Natural killer cell treated with Interleukin-12 subunit alpha and Interleukin-12 subunit beta and Interleukin-15 and Interleukin-18, amount 100 ng/mL, for 72 hours (primary cell): Measurements from ENCODE around the gene L1TD1. TPM values are rescaled to one million over a fixed set of nuclear protein-coding genes. Genes with fewer than 3 reads are reported as not detected.
"Not testable (repeated sequence)": the region's sequence is repeated elsewhere in the genome, so short reads cannot be mapped to it uniquely, and the experiment has no call there.

ENCODE experiments used
- ATAC-seq, 2 donors: fragments of 150-1000 bp; cut with Tn5 transposase in 1 of 2; sonication (Bioruptor Pico), chemical (Tn5 transposase) in 1 of 2; 2 replicates each; pipeline ENCODE4 v1.10.0; 2021
- DNase-seq: peaks from one replicate; pipeline ENCODE4 v3.0.0; 2022; ENCODE audit warnings: low spot score
- H3K27ac Mint-ChIP-seq, 2 donors: 1 replicate in 1 of 2; 2 replicates in 1 of 2; pipeline ENCODE4 v1.8.0; 2022; ENCODE audit warnings: mixed read lengths in 2 of 2, mild to moderate bottlenecking in 1 of 2, moderate library complexity in 1 of 2
- H3K27me3 Mint-ChIP-seq, 2 donors: 1 replicate in 1 of 2; 2 replicates in 1 of 2; pipeline ENCODE4 v1.8.0; 2022; ENCODE audit warnings: mixed read lengths in 2 of 2
- H3K36me3 Mint-ChIP-seq: one replicate; pipeline ENCODE4 v1.8.0; 2022; ENCODE audit warnings: mixed read lengths
- H3K4me1 Mint-ChIP-seq, 2 donors: 1 replicate in 1 of 2; 2 replicates in 1 of 2; pipeline ENCODE4 v1.8.0; 2022; ENCODE audit warnings: low read depth in 2 of 2, mixed read lengths in 2 of 2, mild to moderate bottlenecking in 1 of 2
- H3K4me3 Mint-ChIP-seq: one replicate; pipeline ENCODE4 v1.8.0; 2022; ENCODE audit warnings: mixed read lengths
- H3K9me3 Mint-ChIP-seq: 2 replicates; pipeline ENCODE4 v1.8.0; 2022; ENCODE audit warnings: mixed read lengths
- total RNA-seq, 2 donors: library from RNA; stranded (reverse); gene quantifications; one replicate each; pipeline ENCODE4 v1.2.3, GENCODE V29; 2022

Gene L1TD1
- total RNA-seq, 2 donors from 2014 or later, result not detected

DNA sequence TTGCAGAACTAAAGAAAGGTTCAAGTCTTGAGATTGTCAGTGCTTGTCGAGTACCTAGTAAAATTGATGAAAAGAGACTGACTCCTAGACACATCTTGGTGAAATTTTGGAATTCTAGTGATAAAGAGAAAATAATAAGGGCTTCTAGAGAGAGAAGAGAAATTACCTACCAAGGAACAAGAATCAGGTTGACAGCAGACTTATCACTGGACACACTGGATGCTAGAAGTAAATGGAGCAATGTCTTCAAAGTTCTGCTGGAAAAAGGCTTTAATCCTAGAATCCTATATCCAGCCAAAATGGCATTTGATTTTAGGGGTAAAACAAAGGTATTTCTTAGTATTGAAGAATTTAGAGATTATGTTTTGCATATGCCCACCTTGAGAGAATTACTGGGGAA, 16.3 kb downstream of the L1TD1 start:
- no peak overlapping the region for H3K27ac Mint-ChIP-seq
- peaks cover 11 to 18% of the 10 kb centered on the region in 2 donors for H3K27me3 Mint-ChIP-seq
- no peaks in the 10 kb centered on the region for H3K4me1 Mint-ChIP-seq
- DNase-seq (no peak), ATAC-seq (no peak)
- H3K4me3 Mint-ChIP-seq, result no peak overlapping the region
- peaks cover 13% of the 10 kb centered on the region for H3K36me3 Mint-ChIP-seq
- H3K9me3 Mint-ChIP-seq, result peaks cover 13% of the 10 kb centered on the region

- Mint-ChIP-seq H3K4me1 (no peaks in the 10 kb centered on the region), H3K27ac (no peak overlapping the region), H3K4me3 (no peak overlapping the region), H3K9me3 (peaks cover 9% of the 10 kb centered on the region), H3K36me3 (peaks cover 13% of the 10 kb centered on the region), H3K27me3 (peaks cover 4 to 8% of the 10 kb centered on the region in 2 donors)
- no peak for DNase-seq
- no peak for ATAC-seq
Measured at GRCh38 chr1:62212411-62212810, 17.8 kb downstream of the L1TD1 start.

DNA sequence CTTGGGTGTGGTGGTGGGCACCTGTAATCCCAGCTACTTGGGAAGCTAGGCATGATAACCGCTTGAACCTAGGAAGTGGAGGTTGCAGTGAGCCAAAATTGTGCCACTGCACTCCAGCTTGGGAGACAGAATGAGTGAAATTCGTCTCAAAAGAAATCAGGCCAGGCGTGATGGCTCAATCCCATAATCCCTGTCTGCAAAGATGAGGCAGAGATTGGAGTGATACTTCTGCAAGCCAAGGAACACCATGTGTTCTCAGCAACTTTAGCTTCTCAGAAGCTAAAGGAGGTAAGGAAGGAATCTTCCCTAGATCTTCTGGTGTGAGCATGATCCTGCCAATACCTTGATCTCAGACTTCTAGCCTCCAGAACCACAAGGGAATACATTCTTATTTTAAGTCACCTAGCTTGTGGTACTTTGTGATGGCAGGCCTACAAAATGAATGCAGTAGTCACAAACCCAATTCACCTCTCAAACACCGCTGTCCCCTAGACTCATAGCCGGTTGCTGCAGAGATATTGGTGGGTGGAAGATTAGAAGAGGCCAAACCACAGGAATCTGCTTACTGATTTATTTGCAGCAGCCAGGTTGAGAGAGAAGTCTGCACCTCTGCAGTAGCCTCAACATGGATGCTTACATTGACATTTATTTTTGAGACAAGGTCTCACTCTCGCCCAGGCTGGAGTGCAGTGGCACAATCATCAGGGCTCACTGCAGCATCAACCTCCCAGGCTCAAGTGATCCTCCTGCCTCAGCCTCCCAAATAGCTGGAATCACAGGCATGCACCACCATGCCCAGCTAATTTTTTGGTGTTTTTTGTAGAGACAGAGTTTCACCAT, 18.6 kb downstream of the L1TD1 start:
- Mint-ChIP-seq H3K4me3 (no peak overlapping the region), H3K27ac (no peak overlapping the region), H3K4me1 (no peaks in the 10 kb centered on the region), H3K9me3 (peaks cover 9% of the 10 kb centered on the region), H3K36me3 (peaks cover 13% of the 10 kb centered on the region), H3K27me3 (peaks cover 4 to 8% of the 10 kb centered on the region in 2 donors)
- no peak for DNase-seq
- ATAC-seq, result no peak

- DNase-seq, result no peak
- Mint-ChIP-seq H3K4me3 (no peak overlapping the region), H3K4me1 (no peaks in the 10 kb centered on the region), H3K36me3 (no peaks in the 10 kb centered on the region), H3K27me3 (no peaks in the 10 kb centered on the region), H3K9me3 (no peaks in the 10 kb centered on the region), H3K27ac (no peak overlapping the region)
- no peak for ATAC-seq
Measured at GRCh38 chr1:62218604-62219003, 24.0 kb downstream of the L1TD1 start.

GRCh38 chr1:62220456-62220855, 25.8 kb downstream of the L1TD1 start:
- not testable (repeated sequence) for H3K36me3 Mint-ChIP-seq, ATAC-seq, H3K4me1 Mint-ChIP-seq, DNase-seq, H3K27me3 Mint-ChIP-seq, H3K27ac Mint-ChIP-seq, H3K4me3 Mint-ChIP-seq, H3K9me3 Mint-ChIP-seq

- ATAC-seq (no peak), DNase-seq (no peak)
- Mint-ChIP-seq H3K27me3 (no peaks in the 10 kb centered on the region), H3K27ac (no peak overlapping the region), H3K9me3 (no peaks in the 10 kb centered on the region), H3K4me3 (no peak overlapping the region), H3K4me1 (no peaks in the 10 kb centered on the region), H3K36me3 (no peaks in the 10 kb centered on the region)
Measured at GRCh38 chr1:62221171-62221570, 26.5 kb downstream of the L1TD1 start.

DNA sequence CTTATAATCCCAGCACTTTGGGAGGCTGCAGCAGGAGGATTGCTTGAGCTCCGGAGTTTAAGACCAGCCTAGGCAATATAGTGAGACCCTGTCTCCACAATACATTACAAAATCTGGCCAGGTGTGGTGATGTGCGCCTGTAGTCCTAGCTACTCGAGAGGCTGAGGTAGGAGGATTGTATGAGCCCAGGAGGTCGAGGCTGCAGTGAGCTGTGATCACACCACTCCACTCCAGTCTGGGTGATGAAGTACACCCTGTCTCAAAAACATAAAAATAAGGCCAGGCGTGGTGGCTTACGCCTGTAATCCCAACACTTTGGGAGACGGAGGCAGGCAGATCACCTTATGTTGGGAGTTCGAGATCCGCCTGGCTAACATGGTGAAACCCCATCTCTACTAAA, 27.7 kb downstream of the L1TD1 start:
- ATAC-seq, result no peak
- Mint-ChIP-seq H3K9me3 (no peaks in the 10 kb centered on the region), H3K27ac (no peak overlapping the region), H3K27me3 (no peaks in the 10 kb centered on the region), H3K36me3 (no peaks in the 10 kb centered on the region), H3K4me1 (no peaks in the 10 kb centered on the region), H3K4me3 (no peak overlapping the region)
- DNase-seq, result no peak

DNA sequence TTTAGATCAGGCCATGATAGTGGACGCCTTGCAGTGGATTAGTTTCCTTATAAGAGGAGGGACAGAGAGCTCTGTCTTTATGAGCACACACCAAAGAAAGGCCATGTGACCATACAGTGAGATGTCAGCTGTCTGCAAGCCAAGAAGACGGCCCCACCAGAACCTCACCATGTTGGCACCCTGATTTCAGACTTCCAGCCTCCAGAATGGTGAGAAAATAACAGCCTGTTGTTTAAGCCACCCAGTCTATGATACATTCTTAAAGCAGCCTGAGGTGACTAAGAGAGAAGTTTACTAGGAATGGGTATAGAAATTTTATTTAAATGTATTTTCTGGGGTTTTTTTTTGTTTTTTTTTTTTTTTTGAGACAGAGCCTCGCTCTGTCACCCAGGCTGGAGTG, 29.5 kb downstream of the L1TD1 start:
- DNase-seq (no peak), ATAC-seq (no peak)
- Mint-ChIP-seq H3K27me3 (peaks cover 0 to 3% of the 10 kb centered on the region in 2 donors), H3K4me1 (no peaks in the 10 kb centered on the region), H3K4me3 (no peak overlapping the region), H3K9me3 (no peaks in the 10 kb centered on the region), H3K36me3 (no peaks in the 10 kb centered on the region), H3K27ac (no peak overlapping the region)

- DNase-seq (no peak), ATAC-seq (no peak)
- H3K4me3 Mint-ChIP-seq, result no peak overlapping the region
- H3K4me1 Mint-ChIP-seq, result no peaks in the 10 kb centered on the region
- H3K27me3 Mint-ChIP-seq, result peaks cover 0 to 8% of the 10 kb centered on the region in 2 donors
- H3K27ac Mint-ChIP-seq, result no peak overlapping the region
- no peaks in the 10 kb centered on the region for H3K9me3 Mint-ChIP-seq
- H3K36me3 Mint-ChIP-seq, result no peaks in the 10 kb centered on the region
Measured at GRCh38 chr1:62227496-62227895, 32.8 kb downstream of the L1TD1 start.

- ATAC-seq (no peak), DNase-seq (no peak)
- Mint-ChIP-seq H3K4me3 (no peak overlapping the region), H3K4me1 (no peaks in the 10 kb centered on the region), H3K27ac (no peak overlapping the region), H3K27me3 (peaks cover 0 to 13% of the 10 kb centered on the region in 2 donors), H3K9me3 (no peaks in the 10 kb centered on the region), H3K36me3 (no peaks in the 10 kb centered on the region)
Measured at GRCh38 chr1:62228136-62228882, 33.7 kb downstream of the L1TD1 start.

- no peaks in the 10 kb centered on the region for H3K36me3 Mint-ChIP-seq
- ATAC-seq, result no peak
Measured at GRCh38 chr1:62228883-62229187, 34.2 kb downstream of the L1TD1 start.

DNA sequence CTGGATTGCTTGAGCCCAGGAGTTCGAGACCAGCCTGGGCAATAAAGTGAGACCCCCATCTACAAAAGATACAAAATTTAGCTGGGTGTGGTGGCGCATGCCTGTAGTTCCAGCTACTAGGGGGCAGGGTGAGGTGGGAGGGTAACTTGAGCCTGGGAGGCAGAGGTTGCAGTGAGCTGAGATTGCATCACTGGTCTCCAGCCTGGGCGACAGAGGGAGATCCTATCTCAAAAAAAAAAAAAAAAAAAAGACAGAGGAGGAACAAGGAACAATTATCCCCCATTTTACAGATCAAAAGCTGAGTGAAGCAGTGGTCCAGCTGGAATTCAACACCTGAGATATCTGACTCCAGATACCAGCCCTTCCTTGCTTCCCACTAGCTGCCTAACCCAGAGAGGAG, 34.8 kb downstream of the L1TD1 start:
- Mint-ChIP-seq H3K27ac (no peak overlapping the region), H3K27me3 (peaks cover 8 to 13% of the 10 kb centered on the region in 2 donors), H3K4me1 (no peaks in the 10 kb centered on the region), H3K4me3 (no peak overlapping the region), H3K9me3 (no peaks in the 10 kb centered on the region), H3K36me3 (no peaks in the 10 kb centered on the region)
- DNase-seq (no peak), ATAC-seq (no peak)

More at GRCh38 chr1:62228883-62229187, 34.2 kb downstream of the L1TD1 start:
- H3K27me3 Mint-ChIP-seq, result peaks cover 5 to 13% of the 10 kb centered on the region in 2 donors
- H3K4me3 Mint-ChIP-seq, result no peak overlapping the region
- H3K9me3 Mint-ChIP-seq, result no peaks in the 10 kb centered on the region
- no peak for DNase-seq
- no peaks in the 10 kb centered on the region for H3K4me1 Mint-ChIP-seq
- no peak overlapping the region for H3K27ac Mint-ChIP-seq

GRCh38 chr1:62229932-62230331, 35.3 kb downstream of the L1TD1 start:
- H3K36me3 Mint-ChIP-seq, result no peaks in the 10 kb centered on the region
- H3K9me3 Mint-ChIP-seq, result no peaks in the 10 kb centered on the region
- H3K4me1 Mint-ChIP-seq, result no peaks in the 10 kb centered on the region
- H3K27ac Mint-ChIP-seq, result no peak overlapping the region
- DNase-seq (no peak), ATAC-seq (no peak)
- no peak overlapping the region for H3K4me3 Mint-ChIP-seq
- H3K27me3 Mint-ChIP-seq, result peaks cover 8 to 13% of the 10 kb centered on the region in 2 donors

- Mint-ChIP-seq H3K9me3 (no peaks in the 10 kb centered on the region), H3K4me3 (no peak overlapping the region), H3K27ac (no peak overlapping the region), H3K36me3 (no peaks in the 10 kb centered on the region), H3K4me1 (no peaks in the 10 kb centered on the region), H3K27me3 (peaks cover 8 to 13% of the 10 kb centered on the region in 2 donors)
- ATAC-seq (no peak), DNase-seq (no peak)
Measured at GRCh38 chr1:62230718-62231117, 36.1 kb downstream of the L1TD1 start.
